HEK293 (cell line): Measurements from ENCODE around the gene IPCEF1.

Experiments
- CTCF ChIA-PET: fragments of 350-600 bp; formaldehyde crosslinking; extraction: SDS; loops from one replicate; lab custom pipeline; 2021; ENCODE audit warnings: antibody characterized with exemption; lab: Yijun Ruan, JAX
- POLR2A ChIA-PET: fragments of 300-600 bp; formaldehyde crosslinking; extraction: SDS; loops from one replicate; lab custom pipeline; 2020; ENCODE audit warnings: antibody characterized with exemption, inconsistent platforms; lab: Yijun Ruan, JAX
- H3K27ac ChIP-seq: fragments of 200-500 bp; sonication (Bioruptor generic); 2 replicates; pipeline ENCODE4 v1.5.1; 2014; ENCODE audit warnings: low read depth, low read length, control low read depth, inconsistent platforms; ENCODE audit errors: extremely low read depth
- H3K36me3 ChIP-seq, 2 experiments: fragments of 200-500 bp in 1 of 2; sonication (Bioruptor generic) in 1 of 2; 1 replicate in 1 of 2; 2 replicates in 1 of 2; pipeline ENCODE4 v1.5.1; 2014 to 2017; ENCODE audit warnings: inconsistent platforms in 2 of 2, low read length in 2 of 2; ENCODE audit not compliant: control insufficient read depth in 2 of 2, insufficient read depth in 1 of 2
- H3K4me1 ChIP-seq: fragments of 200-500 bp; sonication (Bioruptor generic); 2 replicates; pipeline ENCODE4 v1.5.1; 2014; ENCODE audit warnings: mild to moderate bottlenecking, low read length, inconsistent platforms; ENCODE audit not compliant: control insufficient read depth, insufficient read depth
- H3K4me3 ChIP-seq: 2 replicates; pipeline ENCODE4 v1.5.1; 2011; ENCODE audit warnings: low read depth, mild to moderate bottlenecking, control low read depth, low read length, moderate library complexity
- H3K9me3 ChIP-seq: fragments of 200-500 bp; sonication (Bioruptor generic); 2 replicates; pipeline ENCODE4 v1.5.1; 2014; ENCODE audit warnings: low read depth, low read length, inconsistent platforms; ENCODE audit not compliant: control insufficient read depth, insufficient read depth
- GLIS2 ChIP-seq: fragments of 450-650 bp; formaldehyde crosslinking; IDR thresholded peaks from 2 replicates; pipeline ENCODE4 v1.5.1; 2016; ENCODE audit warnings: missing biosample characterization, missing genetic modification characterization
- ZFP69B ChIP-seq: fragments of 450-650 bp; formaldehyde crosslinking; IDR thresholded peaks from 2 replicates; pipeline ENCODE4 v1.5.1; 2016; ENCODE audit warnings: missing biosample characterization, missing genetic modification characterization
- ZNF266 ChIP-seq: fragments of 450-650 bp; formaldehyde crosslinking; IDR thresholded peaks from 2 replicates; pipeline ENCODE4 v1.5.1; 2016; ENCODE audit warnings: missing biosample characterization, missing genetic modification characterization, low read depth
- ZNF311 ChIP-seq: fragments of 450-650 bp; formaldehyde crosslinking; IDR thresholded peaks from 2 replicates; pipeline ENCODE4 v1.5.1; 2017; ENCODE audit warnings: missing biosample characterization, missing genetic modification characterization, borderline replicate concordance
- ZNF426 ChIP-seq: fragments of 450-650 bp; formaldehyde crosslinking; IDR thresholded peaks from 2 replicates; pipeline ENCODE4 v1.5.1; 2017; ENCODE audit warnings: missing biosample characterization, missing genetic modification characterization, mild to moderate bottlenecking, inconsistent platforms, moderate library complexity
- ZNF629 ChIP-seq: fragments of 450-650 bp; formaldehyde crosslinking; IDR thresholded peaks from 2 replicates; pipeline ENCODE4 v1.5.1; 2017; ENCODE audit warnings: missing biosample characterization, missing genetic modification characterization
- ZNF654 ChIP-seq: fragments of 450-650 bp; formaldehyde crosslinking; IDR thresholded peaks from 2 replicates; pipeline ENCODE4 v1.5.1; 2016; ENCODE audit warnings: low read depth, missing biosample characterization, missing genetic modification characterization
- ZNF664 ChIP-seq: fragments of 450-650 bp; formaldehyde crosslinking; IDR thresholded peaks from 2 replicates; pipeline ENCODE4 v1.5.1; 2016; ENCODE audit warnings: missing biosample characterization, missing genetic modification characterization
- ZNF707 ChIP-seq: fragments of 450-650 bp; formaldehyde crosslinking; IDR thresholded peaks from 2 replicates; pipeline ENCODE4 v1.5.1; 2016; ENCODE audit warnings: missing biosample characterization, missing genetic modification characterization
- ZNF777 ChIP-seq: fragments of 450-650 bp; formaldehyde crosslinking; IDR thresholded peaks from 2 replicates; pipeline ENCODE4 v1.5.1; 2017; ENCODE audit warnings: missing biosample characterization, missing genetic modification characterization, borderline replicate concordance
- ZNF785 ChIP-seq: fragments of 450-650 bp; formaldehyde crosslinking; IDR thresholded peaks from 2 replicates; pipeline ENCODE4 v1.5.1; 2016; ENCODE audit warnings: missing biosample characterization, missing genetic modification characterization
- ZNF837 ChIP-seq: fragments of 450-650 bp; formaldehyde crosslinking; IDR thresholded peaks from 2 replicates; pipeline ENCODE4 v1.5.1; 2016; ENCODE audit warnings: missing biosample characterization, missing genetic modification characterization
- ZNF843 ChIP-seq: fragments of 450-650 bp; formaldehyde crosslinking; IDR thresholded peaks from 2 replicates; pipeline ENCODE4 v1.5.1; 2016; ENCODE audit warnings: missing biosample characterization, missing genetic modification characterization
- TF ChIP-seq, protein P1 (sequence below): fragments of 450-650 bp; formaldehyde crosslinking; IDR thresholded peaks from 2 replicates; pipeline ENCODE4 v1.5.1; 2017; ENCODE audit warnings: missing biosample characterization, missing genetic modification characterization
- TF ChIP-seq, protein P2 (sequence below): fragments of 450-650 bp; formaldehyde crosslinking; IDR thresholded peaks from 2 replicates; pipeline ENCODE4 v1.5.1; 2017; ENCODE audit warnings: missing biosample characterization, missing genetic modification characterization
- TF ChIP-seq, protein P3 (sequence below): fragments of 450-650 bp; formaldehyde crosslinking; IDR thresholded peaks from 2 replicates; pipeline ENCODE4 v1.5.1; 2016; ENCODE audit warnings: missing biosample characterization, missing genetic modification characterization
- TF ChIP-seq, protein P4 (sequence below): fragments of 450-650 bp; formaldehyde crosslinking; IDR thresholded peaks from 2 replicates; pipeline ENCODE4 v1.5.1; 2016; ENCODE audit warnings: missing biosample characterization, missing genetic modification characterization
- TF ChIP-seq, protein P5 (sequence below): fragments of 450-650 bp; formaldehyde crosslinking; IDR thresholded peaks from 2 replicates; pipeline ENCODE4 v1.5.1; 2016; ENCODE audit warnings: missing biosample characterization, missing genetic modification characterization, low read depth

Gene IPCEF1

DNA sequence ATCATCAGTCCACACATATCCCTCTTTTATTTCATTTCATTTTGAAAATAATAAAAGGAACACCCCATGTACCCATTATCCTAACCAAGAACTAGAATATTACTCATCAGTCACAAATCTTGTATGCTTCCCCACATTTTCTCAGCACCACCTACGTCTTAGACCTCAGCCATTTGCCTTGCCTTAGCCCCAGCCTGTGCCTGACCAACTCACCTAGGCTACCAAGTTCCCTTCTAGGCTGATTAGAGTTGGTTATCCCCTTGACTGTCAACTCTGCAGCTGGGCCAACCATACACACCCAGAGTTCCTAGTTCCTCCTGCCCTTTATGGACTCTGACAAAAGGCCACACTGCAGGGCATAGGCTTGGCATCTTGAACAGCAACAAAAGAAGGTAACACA is 33.4 kb upstream of the IPCEF1 start:
- TF ChIP-seq, protein P1, sequence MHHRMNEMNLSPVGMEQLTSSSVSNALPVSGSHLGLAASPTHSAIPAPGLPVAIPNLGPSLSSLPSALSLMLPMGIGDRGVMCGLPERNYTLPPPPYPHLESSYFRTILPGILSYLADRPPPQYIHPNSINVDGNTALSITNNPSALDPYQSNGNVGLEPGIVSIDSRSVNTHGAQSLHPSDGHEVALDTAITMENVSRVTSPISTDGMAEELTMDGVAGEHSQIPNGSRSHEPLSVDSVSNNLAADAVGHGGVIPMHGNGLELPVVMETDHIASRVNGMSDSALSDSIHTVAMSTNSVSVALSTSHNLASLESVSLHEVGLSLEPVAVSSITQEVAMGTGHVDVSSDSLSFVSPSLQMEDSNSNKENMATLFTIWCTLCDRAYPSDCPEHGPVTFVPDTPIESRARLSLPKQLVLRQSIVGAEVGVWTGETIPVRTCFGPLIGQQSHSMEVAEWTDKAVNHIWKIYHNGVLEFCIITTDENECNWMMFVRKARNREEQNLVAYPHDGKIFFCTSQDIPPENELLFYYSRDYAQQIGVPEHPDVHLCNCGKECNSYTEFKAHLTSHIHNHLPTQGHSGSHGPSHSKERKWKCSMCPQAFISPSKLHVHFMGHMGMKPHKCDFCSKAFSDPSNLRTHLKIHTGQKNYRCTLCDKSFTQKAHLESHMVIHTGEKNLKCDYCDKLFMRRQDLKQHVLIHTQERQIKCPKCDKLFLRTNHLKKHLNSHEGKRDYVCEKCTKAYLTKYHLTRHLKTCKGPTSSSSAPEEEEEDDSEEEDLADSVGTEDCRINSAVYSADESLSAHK, result no peak
- no peak for TF ChIP-seq ZNF654
- no peak for TF ChIP-seq ZNF785 (tag by site-specific recombination)
- TF ChIP-seq ZNF266 (tag by site-specific recombination), result no peak
- TF ChIP-seq ZNF426 (tag by site-specific recombination), result no peak
- TF ChIP-seq ZNF777, result no peak
- TF ChIP-seq, protein P2, sequence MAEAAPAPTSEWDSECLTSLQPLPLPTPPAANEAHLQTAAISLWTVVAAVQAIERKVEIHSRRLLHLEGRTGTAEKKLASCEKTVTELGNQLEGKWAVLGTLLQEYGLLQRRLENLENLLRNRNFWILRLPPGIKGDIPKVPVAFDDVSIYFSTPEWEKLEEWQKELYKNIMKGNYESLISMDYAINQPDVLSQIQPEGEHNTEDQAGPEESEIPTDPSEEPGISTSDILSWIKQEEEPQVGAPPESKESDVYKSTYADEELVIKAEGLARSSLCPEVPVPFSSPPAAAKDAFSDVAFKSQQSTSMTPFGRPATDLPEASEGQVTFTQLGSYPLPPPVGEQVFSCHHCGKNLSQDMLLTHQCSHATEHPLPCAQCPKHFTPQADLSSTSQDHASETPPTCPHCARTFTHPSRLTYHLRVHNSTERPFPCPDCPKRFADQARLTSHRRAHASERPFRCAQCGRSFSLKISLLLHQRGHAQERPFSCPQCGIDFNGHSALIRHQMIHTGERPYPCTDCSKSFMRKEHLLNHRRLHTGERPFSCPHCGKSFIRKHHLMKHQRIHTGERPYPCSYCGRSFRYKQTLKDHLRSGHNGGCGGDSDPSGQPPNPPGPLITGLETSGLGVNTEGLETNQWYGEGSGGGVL (tag by site-specific recombination), result no peak
- TF ChIP-seq, protein P3, sequence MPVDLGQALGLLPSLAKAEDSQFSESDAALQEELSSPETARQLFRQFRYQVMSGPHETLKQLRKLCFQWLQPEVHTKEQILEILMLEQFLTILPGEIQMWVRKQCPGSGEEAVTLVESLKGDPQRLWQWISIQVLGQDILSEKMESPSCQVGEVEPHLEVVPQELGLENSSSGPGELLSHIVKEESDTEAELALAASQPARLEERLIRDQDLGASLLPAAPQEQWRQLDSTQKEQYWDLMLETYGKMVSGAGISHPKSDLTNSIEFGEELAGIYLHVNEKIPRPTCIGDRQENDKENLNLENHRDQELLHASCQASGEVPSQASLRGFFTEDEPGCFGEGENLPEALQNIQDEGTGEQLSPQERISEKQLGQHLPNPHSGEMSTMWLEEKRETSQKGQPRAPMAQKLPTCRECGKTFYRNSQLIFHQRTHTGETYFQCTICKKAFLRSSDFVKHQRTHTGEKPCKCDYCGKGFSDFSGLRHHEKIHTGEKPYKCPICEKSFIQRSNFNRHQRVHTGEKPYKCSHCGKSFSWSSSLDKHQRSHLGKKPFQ (tag by site-specific recombination), result no peak
- TF ChIP-seq, protein P4, sequence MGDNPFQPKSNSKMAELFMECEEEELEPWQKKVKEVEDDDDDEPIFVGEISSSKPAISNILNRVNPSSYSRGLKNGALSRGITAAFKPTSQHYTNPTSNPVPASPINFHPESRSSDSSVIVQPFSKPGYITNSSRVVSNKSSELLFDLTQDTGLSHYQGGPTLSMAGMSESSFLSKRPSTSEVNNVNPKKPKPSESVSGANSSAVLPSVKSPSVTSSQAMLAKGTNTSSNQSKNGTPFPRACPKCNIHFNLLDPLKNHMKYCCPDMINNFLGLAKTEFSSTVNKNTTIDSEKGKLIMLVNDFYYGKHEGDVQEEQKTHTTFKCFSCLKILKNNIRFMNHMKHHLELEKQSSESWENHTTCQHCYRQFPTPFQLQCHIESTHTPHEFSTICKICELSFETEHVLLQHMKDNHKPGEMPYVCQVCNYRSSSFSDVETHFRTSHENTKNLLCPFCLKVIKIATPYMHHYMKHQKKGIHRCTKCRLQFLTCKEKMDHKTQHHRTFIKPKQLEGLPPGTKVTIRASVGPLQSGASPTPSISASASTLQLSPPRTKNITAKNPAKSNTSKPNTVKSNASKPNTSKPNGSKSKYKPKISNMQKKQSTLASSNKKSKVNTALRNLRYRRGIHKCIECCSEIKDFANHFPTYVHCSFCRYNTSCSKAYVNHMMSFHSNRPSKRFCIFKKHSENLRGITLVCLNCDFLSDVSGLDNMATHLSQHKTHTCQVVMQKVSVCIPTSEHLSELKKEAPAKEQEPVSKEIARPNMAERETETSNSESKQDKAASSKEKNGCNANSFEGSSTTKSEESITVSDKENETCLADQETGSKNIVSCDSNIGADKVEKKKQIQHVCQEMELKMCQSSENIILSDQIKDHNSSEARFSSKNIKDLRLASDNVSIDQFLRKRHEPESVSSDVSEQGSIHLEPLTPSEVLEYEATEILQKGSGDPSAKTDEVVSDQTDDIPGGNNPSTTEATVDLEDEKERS, result no peak
- TF ChIP-seq GLIS2, result no peak
- no peak for TF ChIP-seq ZNF664
- TF ChIP-seq ZNF843 (tag by site-specific recombination), result no peak
- TF ChIP-seq ZFP69B (tag by site-specific recombination), result no peak
- TF ChIP-seq ZNF629 (tag by site-specific recombination), result no peak
- TF ChIP-seq ZNF837 (tag by site-specific recombination), result no peak
- TF ChIP-seq, protein P5, sequence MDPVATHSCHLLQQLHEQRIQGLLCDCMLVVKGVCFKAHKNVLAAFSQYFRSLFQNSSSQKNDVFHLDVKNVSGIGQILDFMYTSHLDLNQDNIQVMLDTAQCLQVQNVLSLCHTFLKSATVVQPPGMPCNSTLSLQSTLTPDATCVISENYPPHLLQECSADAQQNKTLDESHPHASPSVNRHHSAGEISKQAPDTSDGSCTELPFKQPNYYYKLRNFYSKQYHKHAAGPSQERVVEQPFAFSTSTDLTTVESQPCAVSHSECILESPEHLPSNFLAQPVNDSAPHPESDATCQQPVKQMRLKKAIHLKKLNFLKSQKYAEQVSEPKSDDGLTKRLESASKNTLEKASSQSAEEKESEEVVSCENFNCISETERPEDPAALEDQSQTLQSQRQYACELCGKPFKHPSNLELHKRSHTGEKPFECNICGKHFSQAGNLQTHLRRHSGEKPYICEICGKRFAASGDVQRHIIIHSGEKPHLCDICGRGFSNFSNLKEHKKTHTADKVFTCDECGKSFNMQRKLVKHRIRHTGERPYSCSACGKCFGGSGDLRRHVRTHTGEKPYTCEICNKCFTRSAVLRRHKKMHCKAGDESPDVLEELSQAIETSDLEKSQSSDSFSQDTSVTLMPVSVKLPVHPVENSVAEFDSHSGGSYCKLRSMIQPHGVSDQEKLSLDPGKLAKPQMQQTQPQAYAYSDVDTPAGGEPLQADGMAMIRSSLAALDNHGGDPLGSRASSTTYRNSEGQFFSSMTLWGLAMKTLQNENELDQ (tag by site-specific recombination), result no peak
- no peak for TF ChIP-seq ZNF707 (tag by site-specific recombination)
- TF ChIP-seq ZNF311, result no peak
- Histone ChIP-seq H3K4me3 (no peak overlapping the region), H3K36me3 (no peaks in the 10 kb centered on the region), H3K27ac (no peak overlapping the region), H3K9me3 (no peaks in the 10 kb centered on the region), H3K4me1 (peaks cover 5% of the 10 kb centered on the region; the same call in 1 of the 2 replicates)
- POLR2A ChIA-PET, result no interaction called here
- CTCF ChIA-PET, result interaction anchor here (2.0 kb wide), 1 partner anchor 12 kb away, joined by 6 read pairs; no protein-coding TSS in a partner anchor
